GM19468 (cell line): Measurements from ENCODE around the gene SPIN1.

ENCODE experiments used
- ATAC-seq: cut with Tn5 transposase; IDR thresholded peaks from one replicate; pipeline ENCODE4 v1.9.1; 2021; ENCODE audit warnings: mild to moderate bottlenecking, moderate library complexity, moderate number of reproducible peaks; ENCODE audit not compliant: unreplicated experiment; ENCODE audit errors: extremely low read depth

SPIN1 gene

GRCh38 chr9:88429595-88430430, 41.6 kb downstream of the SPIN1 start:
- no peak for ATAC-seq

DNA sequence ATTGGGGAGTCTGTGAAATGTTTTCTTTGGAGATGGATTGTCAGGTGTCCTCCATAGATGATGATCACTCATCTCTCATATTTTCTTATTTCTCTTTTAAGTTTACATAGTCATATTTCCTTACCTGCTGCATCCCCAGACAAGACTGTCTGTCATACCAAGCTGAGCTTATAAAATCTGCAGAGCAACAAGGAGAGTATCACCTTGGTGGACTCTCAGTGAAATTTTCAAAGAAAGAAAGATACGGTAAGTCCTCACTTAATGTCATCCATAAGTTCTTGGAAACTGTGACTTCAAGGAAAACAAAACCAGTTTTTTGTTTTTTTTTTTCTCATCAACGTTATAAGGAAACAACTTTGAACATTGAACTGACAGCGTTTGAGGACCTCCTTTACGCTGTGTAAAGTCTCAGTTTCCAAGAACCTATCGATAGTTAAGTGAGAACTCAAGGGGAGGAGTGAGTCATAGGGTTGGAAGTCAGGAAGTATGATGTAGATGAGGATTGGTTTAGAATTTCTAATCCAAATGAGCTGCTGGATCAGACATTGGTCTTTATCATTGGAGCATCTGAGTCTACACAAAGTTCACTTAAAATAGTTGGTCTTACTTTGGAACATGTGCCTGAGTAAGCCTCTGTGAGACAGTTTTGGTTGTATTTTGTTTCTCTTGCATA, 45.5 kb downstream of the SPIN1 start:
- no peak for ATAC-seq

- no peak for ATAC-seq
These were observed 47.1 kb downstream of the SPIN1 start for GRCh38 chr9:88435336-88435735.

- ATAC-seq = no peak
These were observed 48.1 kb downstream of the SPIN1 start for GRCh38 chr9:88436379-88436778.

DNA sequence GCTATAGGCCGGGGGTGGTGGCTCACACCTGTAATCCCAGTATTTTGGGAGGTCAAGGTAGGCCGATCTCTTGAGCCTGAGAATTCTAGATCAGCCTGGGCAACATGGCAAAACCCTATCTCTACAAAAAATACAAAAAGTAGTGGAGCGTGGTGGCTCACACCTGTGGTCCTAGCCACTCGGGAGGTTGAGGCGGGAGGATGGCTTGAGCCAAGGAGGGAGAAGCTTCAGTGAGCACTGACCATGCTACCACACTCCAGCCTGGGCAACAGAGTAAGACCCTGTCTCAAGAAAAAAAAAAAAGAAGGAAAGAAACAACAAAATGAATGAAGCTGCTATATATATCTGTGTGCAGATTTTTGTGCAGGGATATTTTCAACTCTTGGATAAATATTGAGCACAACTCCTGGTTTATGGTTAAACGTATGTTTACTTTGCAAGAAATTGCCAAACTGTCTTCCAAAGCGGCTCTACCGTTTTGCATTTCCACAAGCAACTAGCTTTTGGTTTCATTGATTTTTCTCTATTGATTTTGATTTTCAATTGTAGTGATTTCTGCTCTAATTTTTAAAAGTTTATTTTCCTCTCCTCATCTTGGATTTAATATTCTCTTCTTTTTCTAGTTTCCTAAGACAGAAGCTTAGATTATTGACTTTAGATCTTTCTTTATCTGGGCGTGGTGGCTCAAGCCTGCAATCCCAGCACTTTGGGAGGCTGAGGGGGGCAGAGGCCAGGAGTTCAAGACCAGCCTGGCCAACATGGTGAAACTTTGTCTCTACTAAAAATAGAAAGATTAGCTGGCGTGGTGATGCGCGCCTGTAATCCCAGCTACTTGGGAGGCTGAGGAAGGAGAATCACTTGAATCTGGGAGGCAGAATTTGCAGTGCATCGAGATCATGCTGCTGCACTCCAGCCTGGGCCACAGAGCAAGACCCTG, 49.2 kb downstream of the SPIN1 start:
- ATAC-seq = no peak

- ATAC-seq = no peak
These were observed 50.6 kb downstream of the SPIN1 start for GRCh38 chr9:88438811-88439210.

- ATAC-seq = no peak
These were observed 53.2 kb downstream of the SPIN1 start for GRCh38 chr9:88441301-88442007.

DNA sequence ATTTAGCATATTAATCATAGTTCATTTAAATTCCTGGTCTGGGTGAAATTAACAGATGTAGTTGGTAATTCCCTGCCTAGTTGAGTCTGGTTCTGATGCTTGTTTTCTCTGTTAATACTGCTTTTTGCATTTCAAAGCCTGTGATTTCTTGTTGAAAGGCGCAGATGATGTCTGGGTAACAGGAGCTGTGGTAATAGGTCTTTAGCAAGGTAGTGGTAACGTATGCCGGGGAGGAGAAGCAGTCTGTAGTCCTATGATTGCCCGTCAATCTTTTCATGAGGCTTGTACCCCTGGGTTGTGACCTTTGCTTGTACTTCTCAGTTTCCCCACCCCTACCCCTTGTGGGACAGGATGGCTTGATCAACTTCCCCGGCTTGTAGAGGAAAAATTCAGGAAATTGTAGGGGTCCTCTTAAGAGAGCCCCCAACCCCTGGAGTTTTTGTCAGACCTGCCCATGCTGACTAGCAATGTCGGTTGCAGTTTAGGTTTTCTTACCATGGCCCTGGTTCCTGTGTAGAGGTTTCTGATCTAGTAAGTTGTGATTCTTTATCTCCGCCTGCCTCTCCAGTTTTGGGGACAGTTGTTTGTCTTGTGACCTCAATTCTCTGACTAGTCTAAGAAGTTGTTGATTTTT, 55.4 kb downstream of the SPIN1 start:
- no peak for ATAC-seq

- ATAC-seq = no peak
These were observed 58.5 kb downstream of the SPIN1 start for GRCh38 chr9:88446728-88447127.

- ATAC-seq = no peak
These were observed 59.2 kb downstream of the SPIN1 start for GRCh38 chr9:88447431-88447830.

DNA sequence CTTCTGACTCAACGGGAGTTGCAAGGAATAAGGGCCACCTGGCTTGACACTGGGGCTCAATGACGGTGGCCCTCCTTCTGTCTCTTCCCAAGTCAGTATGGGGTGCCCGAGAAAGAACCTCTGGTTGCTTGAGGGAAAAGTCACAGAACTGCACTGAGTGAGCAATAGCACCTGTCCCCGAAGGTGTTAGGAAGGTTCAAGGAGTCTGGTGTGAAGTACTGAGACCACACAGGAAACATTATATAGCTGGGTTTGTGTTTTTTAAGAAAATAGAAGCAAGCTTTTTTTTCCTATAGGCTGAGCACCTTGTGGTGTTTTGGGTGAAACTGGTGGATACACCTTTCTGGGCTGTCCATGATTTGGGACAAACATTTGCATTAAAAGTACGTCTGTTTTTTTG, 62.9 kb downstream of the SPIN1 start:
- ATAC-seq = no peak

DNA sequence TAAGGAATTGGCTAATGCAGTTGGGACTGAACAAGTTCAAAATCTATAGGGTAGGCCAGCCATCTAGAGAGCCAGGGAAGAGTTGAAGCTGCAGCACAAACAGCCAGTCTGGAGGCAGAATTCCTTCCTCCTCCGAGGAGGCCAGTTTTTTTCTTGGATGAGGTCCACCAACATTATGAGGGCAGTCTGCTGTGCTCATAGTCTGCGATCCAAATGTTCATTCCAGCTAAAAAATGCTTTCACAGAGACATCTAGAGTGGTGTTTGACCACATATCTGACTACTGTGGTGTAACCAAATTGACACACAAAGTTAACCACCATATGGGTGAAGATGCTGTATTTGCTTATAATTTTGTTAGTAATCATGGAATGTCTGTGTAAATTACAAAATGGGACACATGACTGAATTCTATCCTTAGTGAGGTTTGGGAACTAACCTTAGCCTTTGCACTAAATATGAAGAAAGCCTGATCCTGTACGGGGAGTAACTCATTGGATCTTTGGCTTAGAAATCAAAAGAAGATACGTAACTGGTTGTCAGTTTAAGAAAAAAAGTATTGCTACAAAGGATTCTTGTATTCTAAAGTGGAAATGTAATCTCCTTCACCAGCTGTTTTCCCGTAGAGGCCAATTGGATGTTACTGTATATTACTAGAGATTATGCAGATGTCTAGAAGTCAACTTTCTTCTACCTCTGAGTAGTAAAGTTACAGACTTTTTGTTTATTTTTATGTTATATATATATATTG, 70.6 kb downstream of the SPIN1 start:
- ATAC-seq = no peak

- no peak for ATAC-seq
These were observed 72.5 kb downstream of the SPIN1 start for GRCh38 chr9:88460587-88461332.

DNA sequence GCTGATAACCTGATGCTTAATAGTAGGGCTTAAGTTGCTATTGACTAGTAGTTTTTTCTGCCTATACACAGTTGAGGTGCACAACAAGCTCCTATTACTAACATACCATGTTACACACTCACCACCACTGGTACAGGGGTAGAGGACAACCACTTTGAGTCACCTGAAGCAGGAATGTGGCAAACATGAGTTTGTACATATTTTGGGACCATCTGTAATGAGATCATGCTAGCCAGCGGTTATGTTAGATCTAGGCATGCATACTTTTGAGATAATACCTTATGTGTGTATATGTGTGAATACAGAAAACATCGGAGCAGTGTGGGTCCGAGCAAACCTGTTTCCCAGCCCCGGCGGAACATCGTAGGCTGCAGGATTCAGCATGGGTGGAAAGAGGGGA, 73.9 kb downstream of the SPIN1 start:
- ATAC-seq = no peak

DNA sequence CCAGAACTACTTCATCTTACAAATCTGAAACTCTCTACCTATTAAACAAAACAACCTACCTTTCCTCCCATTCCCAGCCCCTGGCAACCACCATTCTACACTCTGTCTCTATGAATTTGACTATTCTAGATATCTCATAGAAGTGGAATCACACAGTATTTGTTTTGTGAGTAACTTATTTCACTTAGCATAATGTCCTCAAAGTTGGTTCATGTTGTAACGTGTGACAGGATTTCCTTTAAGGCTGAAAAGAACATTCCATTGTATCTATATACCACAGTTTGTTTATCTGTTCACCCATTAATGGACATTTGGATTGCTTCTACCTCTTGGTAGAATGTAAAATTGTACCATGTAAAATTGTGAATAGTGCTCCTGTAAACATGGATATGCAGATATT, 76.6 kb downstream of the SPIN1 start:
- no peak for ATAC-seq

DNA sequence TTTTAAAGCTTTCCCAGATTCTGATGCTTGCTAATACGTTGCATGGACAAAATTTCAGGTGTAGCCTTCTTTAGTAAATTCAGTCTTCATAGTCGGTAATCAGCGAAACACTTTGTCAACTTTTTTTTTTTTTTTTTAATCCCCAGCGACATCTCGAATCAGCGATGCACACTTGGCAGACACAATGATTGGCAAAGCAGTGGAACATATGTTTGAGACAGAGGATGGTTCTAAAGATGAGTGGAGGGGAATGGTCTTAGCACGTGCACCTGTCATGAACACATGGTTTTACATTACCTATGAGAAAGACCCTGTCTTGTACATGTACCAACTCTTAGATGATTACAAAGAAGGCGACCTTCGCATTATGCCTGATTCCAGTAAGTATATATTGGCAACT, 80.0 kb downstream of the SPIN1 start:
- no peak for ATAC-seq

GRCh38 chr9:88476491-88477271, 88.4 kb downstream of the SPIN1 start:
- ATAC-seq = no peak
